Subcutaneous preadipocyte (primary cell): ENCODE data around the gene CENPW. TPM values are rescaled to one million over a fixed set of nuclear protein-coding genes. Genes with fewer than 3 reads are reported as not detected.

Source experiments
- total RNA-seq: library from RNA; depleted of rRNA; stranded (reverse); fragments of >200 nt; gene quantifications from 2 replicates; pipeline ENCODE4 v1.2.3, GENCODE V29; 2012

The CENPW gene
- 12.1 and 14.7 TPM in 2 replicates for total RNA-seq

GRCh38 chr6:126339796-126340609 is at the start of gene CENPW:
TSS of gene CENPW (plus strand) at chr6:126340115. CDS start at chr6:126340274, 159 bp downstream.

